Activated T-helper 1 cell treated with Interleukin-2 at 50 U/mL for 16 hours (primary cell): ENCODE measurements around the gene MBD5.

Experiments
- DNase-seq: peaks from one replicate; pipeline ENCODE4 v3.0.0-alpha.2; 2020; ENCODE audit warnings: low read depth

Gene MBD5

DNA sequence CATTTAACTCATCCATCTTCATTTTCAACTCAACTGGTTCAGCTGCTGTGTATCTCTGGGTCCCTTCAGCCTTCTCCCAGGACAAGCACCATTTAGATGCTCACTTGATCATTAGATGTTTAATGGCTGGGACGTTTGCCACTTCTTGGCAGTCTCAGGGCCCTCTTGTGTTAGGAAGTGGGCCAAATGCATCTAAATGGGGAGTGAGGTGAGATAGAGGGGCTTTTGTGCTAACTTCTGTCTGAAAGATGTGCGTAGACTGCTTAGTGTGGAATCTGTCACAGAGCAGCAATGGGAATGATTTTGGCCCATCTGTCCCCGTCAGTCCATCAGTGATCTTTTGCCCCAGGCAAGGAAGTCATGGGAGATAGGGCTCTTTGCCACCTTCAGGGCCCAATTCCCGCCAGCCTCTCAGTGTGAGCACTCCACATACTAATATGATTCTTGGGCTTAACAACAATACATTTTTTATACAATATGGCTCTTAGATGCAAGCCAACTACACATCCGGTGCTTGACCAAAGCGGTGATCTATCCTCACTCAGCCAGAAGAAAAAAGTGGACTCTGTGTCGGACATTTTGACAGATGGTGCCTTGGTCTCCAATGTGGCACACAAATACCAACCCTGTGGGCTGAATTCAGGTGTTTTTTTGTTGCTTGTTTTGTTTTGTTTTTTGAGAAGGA, 528.0 kb downstream of the MBD5 start:
- DNase-seq = no peak

DNA sequence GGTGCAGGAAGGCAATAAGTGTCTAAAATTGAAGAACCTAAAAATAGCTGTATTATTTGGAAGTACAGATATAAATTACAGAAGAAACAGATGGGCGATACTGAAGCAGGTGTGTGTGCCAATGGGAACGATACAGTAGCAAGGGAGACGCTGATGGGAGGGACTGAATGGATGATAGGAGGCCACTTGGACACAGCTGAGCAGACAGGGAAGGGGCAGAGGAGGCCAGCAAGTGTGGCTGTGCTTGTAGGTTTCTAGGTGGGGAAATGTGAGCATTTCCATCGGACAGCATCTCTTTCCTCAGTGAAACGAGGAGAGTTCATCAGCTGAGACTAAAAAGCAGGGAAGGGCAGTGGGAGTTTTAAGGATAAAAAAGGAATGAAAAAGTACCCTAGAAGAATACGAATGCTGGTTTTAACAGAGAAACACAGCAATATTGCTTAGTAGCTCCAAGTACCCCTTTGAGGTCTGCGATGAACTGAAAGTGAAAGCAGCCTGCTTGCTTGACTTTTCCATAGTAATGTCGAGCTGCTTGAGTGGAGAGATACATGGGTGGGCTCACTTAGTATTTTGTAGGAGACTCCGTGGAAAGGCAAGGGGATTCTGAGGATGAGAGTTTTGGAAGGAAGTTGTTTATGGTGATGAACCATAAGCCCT, 531.9 kb downstream of the MBD5 start:
- no peak for DNase-seq

DNA sequence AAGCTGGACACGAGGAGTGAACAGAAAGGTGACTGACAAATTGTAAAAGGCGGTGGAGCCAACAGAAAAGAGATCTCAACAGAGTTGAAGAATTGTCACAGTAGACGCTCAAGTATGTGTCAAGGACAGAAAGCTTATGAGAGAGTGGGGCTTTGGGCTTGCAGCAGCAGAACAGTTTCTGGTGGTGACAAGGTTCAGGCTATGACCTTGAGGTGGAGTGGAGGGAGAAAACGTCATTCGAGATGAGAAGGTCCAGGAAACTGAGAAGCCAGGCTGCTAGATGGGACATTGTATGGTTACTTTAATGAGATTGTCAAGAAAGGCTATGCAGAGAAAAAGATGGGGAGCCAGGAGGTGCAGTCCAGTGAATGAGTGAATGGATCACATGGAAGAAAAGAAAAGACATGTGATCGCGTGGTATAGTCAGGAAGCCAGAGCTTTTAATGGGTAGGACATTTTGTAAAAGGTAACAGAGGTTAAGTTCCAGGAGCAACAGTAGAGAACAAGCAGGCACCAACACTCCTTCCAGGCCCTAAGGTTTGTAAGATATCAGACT, 532.5 kb downstream of the MBD5 start:
- DNase-seq = no peak

DNA sequence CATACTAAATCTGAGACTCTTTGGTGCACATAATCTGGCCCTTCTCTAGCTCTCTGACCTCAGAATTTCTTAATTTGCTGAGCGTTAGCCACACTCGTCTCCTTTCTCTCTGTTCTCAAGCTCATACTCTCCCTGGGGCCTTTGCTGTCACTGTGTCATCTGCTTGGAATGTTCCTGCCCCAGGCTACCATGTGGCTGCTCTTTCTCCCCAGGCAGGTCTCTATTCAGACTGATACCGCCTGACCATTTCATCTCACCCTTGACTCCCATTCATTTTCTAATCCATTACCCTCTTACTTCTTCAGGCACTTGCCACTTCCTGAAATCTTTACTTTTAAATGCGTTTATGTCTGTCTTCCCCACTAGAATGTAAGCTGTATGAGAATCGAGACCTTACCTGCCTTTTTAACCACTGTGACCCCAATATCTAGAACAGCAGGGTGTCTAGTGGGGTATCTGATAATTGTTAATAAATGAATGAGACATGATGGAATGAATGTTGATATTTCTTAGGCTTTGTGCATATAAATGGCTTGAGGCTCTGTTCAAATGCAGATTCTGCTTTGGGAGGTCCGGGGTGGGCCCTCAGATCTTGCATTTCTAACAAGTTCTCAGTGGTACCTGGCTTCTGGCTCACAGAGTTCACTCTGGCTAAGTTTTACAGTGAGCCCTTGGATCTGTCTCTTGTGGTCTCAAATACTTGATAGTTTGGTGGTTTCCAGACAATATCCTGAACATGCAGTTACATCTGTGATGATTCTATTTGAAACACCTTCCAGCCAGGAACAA, 533.8 kb downstream of the MBD5 start:
- DNase-seq = no peak

DNA sequence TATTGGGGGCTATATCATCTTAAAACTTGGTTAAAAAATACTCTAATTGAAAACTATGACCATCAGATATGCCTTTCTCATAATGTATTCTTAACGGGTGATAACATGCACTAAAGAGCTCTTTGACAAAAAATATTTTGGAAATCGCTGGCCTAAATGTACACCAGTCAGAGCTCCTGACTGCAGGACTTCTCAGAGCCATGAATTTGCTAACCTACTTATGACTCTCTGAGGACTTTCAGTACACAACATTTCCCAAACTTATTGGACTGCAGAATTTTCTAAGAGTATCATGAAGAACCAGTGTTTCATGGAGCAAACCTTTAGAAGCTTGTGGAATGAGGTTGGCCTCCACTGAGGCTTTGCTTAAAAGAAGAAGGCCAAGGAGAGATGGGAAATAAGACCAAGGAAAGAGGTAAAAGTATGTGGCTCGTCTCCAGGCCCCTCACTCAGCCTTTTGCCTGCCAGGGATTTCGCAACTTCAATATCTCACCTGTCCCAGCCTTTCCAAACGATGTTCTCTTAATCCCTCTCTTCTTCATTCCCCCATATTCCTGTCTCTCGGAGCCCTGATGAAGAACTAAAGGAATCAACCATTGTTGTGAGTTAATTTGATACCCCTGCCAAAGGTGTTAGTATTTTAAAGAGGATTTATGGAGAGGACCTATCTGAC, 534.9 kb downstream of the MBD5 start:
- no peak for DNase-seq

DNA sequence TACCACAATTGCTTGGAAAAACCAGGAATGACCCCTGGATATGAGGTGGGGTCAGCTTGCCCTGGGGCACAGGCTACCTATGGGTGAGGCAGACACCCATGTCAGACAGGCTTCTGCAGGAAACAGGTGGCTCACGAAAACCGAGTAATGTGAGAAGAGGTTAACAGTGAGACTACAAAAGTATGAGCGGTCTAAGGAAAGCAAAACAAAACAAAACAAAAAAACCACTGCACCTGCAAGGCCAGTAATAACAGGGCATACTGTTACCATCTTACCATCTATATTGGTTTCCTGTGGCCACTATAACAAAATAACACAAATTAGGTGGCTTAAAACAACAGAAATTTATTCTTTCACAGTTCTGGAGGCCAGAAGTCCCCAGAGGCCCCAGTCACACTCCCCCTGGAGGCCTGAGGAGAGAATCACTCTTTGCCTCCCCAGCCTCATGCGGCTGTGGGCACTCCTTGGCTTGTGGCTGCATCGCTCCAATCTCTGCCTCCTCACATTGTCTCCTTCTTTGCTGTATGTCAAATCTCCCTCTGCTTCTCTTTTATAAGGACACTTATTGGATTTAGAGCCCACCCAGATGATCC, 537.0 kb downstream of the MBD5 start:
- no peak for DNase-seq

DNA sequence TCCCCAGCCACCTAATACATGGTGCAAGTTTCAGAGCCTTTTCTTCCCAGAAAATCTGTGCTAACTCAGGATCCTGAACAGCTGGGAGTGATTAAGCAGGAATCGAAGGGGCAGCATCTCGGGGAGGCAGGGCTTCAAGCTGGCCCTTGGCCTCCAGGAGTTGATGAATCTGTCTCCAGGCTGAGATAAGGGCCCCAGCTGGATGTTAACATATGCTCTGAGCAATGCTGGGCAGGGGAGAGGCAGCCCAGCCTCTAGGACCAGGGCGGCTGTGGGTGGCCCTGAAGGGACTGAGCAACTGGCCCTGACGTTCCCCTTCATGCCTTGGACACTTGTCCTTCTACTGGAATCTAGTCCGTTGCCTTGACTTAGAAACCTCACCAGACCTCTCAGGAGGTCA, 539.6 kb downstream of the MBD5 start:
- no peak for DNase-seq

DNA sequence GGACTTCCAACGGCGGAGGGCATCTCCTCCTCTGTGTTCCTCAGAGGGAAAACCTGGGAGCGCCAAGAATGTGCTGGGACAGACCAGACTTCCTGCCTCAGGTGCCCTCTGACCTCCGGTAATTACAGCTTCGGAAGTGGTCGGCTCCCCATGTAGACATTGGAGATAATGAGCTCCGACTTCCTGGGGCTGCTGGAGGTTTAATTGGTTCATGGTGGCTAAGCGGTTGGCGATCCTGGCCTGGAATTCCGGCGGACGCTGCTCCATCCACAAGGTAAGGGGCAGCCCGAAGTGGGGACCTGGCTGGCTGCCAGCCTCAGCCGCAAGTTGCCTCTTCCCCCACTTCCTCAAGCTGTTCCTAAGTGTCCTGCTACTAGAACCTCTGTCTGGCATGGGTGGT, 540.5 kb downstream of the MBD5 start:
- DNase-seq = no peak

DNA sequence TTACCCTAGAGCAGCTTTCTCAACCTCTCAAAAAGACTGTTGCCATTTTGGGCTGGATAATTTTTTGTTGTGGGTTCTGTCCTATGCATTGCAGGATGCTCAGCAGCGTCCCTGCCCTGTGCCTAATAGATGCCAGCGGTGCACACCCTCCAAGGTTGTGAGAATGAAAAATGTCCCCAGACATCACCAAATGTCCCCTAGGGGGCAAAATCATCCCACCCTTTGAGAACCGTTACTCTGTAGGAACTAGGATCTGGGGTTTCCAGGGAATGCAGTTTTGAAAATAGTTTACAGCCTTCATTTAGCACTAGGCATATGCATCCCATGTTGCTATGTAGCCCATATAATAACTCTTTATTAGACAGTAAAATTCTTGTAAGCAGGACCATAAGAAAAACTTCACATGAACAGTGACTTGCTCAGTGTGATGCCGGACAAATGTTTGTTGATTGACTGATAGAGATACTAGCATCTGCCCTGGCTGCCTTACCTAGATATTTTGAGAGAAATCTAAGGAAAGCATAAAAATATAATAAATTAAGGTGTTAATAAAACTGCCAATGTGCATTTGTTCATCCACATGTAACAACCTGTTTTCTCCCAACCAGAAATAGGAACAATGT, 544.5 kb downstream of the MBD5 start:
- DNase-seq = no peak
